ENCODE results near the gene ACER3.

GRCh38 chr11:76825726-76826396 is 34.9 kb upstream of the ACER3 start:
- TF ChIP-seq ZNF263 (CRISPR knock-in tag; IDR thresholded peaks at IDR 0.05; ENCODE audit: low read depth) (no peak), CTCF (IDR thresholded peaks at IDR 0.05) (no peak), ATF1 (CRISPR knock-in tag; IDR thresholded peaks at IDR 0.05) (no peak), MAX (CRISPR knock-in tag; IDR thresholded peaks at IDR 0.05) (no peak)

All from WTC11 (cell line).